NT2/D1 (cell line): Measurements from ENCODE around the gene FZD8.

Experiments
- SUZ12 ChIP-seq: IDR thresholded peaks from 2 replicates; pipeline ENCODE4 v1.6.1; 2011; ENCODE audit not compliant: insufficient read length, insufficient read depth; ENCODE audit errors: extremely low read depth
- YY1 ChIP-seq: IDR thresholded peaks from 2 replicates; pipeline ENCODE4 v1.6.1; 2011; ENCODE audit not compliant: insufficient read length, insufficient read depth
- ZNF274 ChIP-seq: IDR thresholded peaks from 2 replicates; pipeline ENCODE4 v1.6.1; 2011; ENCODE audit warnings: mild to moderate bottlenecking, low read depth, low read length

- no peak for TF ChIP-seq SUZ12
- TF ChIP-seq YY1 = no peak
- TF ChIP-seq ZNF274 = no peak
These were observed 41.9 kb downstream of the FZD8 start for GRCh38 chr10:35600193-35600592.
